GM13977 (cell line): ENCODE data around the gene HILPDA.
A peak's percentile ranks its signal among the peaks of the same experiment; 100 is the strongest.
"Not testable (repeated sequence)": the region's sequence is repeated elsewhere in the genome, so short reads cannot be mapped to it uniquely, and the experiment has no call there.

Experiments
- DNase-seq: peaks from one replicate; pipeline ENCODE4 v3.0.0; 2012; ENCODE audit warnings: low spot score
- in situ Hi-C: fragments of 300-500 bp; cut with MboI; formaldehyde crosslinking; loops from one replicate; pipeline ENCODE4 v1.12.0; 2022; ENCODE audit warnings: low sequenced_read_pairs, low pct_unique_long_range_greater_than_20kb, mixed read lengths, inconsistent platforms; ENCODE audit not compliant: unreplicated experiment
- TF ChIP-seq, protein P1 (sequence below): IDR thresholded peaks from 2 replicates; pipeline ENCODE4 v1.5.1; 2012; ENCODE audit warnings: mild to moderate bottlenecking, control low read depth; ENCODE audit not compliant: insufficient read depth; ENCODE audit errors: extremely low read depth, missing control alignments

The HILPDA gene

DNA sequence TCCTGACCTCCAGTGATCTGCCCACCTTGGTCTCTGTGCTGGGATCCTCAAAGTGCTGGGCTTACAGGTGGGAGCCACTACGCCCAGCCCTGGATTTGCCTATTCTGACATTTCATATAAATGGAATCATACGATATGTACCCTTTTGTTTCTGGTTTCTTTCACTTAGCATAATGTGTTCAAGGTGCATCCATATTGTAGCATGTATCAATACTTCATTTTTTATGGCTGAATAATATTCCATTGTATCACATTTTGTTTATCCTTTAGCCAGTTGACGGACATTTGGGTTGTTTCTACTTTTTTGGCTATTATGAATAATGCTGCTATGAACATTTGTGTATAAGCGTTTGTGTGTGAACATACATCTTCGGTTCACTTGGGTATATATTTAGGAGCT is 4.8 kb upstream of the HILPDA start:
- TF ChIP-seq, protein P1, sequence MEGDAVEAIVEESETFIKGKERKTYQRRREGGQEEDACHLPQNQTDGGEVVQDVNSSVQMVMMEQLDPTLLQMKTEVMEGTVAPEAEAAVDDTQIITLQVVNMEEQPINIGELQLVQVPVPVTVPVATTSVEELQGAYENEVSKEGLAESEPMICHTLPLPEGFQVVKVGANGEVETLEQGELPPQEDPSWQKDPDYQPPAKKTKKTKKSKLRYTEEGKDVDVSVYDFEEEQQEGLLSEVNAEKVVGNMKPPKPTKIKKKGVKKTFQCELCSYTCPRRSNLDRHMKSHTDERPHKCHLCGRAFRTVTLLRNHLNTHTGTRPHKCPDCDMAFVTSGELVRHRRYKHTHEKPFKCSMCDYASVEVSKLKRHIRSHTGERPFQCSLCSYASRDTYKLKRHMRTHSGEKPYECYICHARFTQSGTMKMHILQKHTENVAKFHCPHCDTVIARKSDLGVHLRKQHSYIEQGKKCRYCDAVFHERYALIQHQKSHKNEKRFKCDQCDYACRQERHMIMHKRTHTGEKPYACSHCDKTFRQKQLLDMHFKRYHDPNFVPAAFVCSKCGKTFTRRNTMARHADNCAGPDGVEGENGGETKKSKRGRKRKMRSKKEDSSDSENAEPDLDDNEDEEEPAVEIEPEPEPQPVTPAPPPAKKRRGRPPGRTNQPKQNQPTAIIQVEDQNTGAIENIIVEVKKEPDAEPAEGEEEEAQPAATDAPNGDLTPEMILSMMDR: no peak
- DNase-seq: no peak
- in situ Hi-C loops: no loop called here

DNA sequence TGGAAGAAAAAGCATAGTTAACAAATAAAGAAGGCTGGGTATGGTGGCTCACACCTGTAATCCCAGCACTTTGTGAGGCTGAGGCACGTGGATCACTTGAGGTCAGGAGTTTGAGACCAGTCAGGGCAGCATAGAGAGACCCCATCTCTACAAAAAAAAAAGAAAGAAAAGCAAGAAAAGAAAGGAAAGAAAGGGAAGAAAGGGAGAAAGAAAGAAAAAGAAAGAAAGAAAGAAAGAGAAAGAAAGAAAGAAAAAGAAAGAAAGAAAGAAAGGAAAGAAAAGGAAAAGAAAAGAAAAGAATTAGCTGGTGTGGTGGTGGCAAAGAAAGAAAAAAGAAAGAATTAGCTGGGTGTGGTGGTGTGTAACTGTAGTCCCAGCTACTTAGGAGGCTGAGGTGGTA is 3.1 kb upstream of the HILPDA start:
- TF ChIP-seq, protein P1: no peak
- no peak for DNase-seq
- in situ Hi-C loops: no loop called here

DNA sequence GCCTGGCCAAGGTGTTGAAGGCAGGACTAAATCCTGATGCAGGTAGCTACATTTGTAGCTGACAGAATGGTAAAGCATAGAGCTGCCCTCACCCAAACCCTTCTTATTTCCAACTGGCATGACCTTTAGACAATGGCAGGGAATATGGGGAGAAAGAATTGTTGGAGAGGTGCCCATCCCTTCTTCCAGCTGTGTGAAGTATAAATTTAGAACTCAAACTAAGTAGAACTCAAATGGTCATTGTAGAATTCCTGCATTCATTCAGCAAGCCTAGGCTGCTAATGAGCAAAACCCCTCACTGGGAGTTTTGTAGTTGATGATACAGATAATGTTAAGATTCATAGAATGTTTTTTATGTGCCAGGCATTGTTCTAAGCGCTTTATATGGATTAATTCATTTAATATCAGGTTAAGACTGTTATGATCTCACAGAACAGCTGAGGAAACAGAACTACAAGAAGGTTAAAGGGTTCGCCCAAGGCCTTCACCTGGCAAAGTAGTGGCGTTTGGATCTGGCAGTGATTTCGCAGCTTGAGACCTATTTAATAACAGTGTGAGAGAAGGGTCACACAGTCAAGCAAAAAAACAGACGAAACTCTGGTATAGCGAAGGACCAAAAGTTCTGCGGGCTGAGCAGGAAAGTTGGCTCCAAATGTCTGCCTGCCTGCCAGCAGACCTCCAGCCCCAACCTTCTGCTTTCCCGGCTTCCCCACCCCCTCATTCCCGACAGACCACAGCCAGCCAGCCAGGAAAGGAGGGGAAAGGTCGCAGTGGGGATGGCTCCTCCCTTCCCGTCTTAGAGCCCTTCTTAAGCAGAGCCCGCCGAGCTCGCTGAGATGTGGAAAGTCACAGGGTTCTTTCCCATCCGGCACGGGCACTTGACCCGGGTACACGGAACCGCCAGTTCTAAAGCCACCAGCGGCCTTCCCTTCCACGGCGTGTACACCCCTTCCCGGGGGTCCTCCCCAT is 1.6 kb upstream of the HILPDA start:
- no peak for DNase-seq

DNA sequence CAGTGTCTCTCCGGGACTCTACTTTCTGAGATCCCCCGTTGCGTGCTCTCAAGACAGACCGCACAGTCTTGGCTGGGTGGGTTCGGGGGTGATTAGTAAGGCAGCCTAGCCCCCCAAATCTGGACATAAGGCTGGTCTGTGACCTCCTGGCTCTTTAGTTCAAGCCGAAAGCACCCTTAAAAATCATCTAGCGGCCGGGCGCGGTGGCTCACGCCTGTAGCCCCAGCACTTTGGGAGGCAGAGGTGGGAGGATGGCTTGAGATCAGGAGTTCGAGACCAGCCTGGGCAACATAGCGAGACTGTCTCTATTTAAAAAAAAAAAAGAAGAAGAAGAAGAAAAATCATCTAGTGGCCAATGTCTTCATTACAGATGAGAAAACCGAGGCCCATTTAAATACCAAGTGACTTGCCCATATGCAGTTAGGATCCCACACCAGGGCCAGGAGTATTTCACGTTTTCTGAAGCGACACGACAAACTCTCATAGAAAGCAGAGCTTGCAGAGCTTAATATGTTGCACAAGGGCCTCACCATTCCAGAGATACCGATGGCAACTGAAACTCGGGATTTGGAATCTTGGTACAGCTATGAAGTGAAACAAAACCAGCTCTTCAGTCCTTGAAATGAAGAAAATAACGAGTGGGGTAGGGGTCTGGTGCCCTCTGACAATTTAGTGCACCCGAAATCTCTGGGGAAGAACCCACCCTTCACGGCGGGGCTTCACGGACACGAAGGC is 703 bp upstream of the HILPDA start:
- no peak for DNase-seq
- TF ChIP-seq, protein P1: no peak
- in situ Hi-C loops: no loop called here

More for the DNA sequence above, 1.6 kb upstream of the HILPDA start:
- TF ChIP-seq, protein P1: no peak
- in situ Hi-C loops: no loop called here

DNA sequence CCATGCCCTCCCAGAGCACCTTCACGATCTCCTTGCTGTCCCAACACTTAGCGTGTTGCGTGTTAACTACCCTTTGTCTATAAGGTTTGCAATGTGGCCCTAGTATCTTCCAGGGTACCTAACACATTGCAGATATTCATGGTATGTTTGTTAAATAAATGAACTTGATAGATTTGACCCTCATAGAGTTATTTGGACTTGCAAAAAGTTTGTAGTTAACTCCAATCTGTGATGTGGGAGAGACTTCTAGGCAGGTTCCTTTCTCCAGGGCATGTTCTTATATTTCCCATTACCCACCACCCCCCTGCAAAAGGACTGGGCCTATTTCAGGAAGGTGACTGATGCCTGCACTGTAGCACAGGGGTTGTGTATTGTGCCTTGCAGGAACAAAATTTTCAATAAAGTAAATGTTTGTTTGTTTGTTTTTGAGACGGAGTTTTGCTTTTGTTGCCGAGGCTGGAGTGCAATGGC is 612 bp downstream of the HILPDA start:
- TF ChIP-seq, protein P1: no peak
- in situ Hi-C loops: no loop called here
- DNase-seq: peak; percentile 36

DNA sequence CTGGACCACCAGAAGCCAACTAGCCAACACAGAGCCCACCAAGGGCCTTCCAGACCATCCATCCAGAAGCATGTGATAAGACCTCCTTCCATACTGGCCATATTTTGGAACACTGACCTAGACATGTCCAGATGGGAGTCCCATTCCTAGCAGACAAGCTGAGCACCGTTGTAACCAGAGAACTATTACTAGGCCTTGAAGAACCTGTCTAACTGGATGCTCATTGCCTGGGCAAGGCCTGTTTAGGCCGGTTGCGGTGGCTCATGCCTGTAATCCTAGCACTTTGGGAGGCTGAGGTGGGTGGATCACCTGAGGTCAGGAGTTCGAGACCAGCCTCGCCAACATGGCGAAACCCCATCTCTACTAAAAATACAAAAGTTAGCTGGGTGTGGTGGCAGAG is 1.7 kb downstream of the HILPDA start:
- in situ Hi-C loops, DNase-seq: not testable (repeated sequence)

DNA sequence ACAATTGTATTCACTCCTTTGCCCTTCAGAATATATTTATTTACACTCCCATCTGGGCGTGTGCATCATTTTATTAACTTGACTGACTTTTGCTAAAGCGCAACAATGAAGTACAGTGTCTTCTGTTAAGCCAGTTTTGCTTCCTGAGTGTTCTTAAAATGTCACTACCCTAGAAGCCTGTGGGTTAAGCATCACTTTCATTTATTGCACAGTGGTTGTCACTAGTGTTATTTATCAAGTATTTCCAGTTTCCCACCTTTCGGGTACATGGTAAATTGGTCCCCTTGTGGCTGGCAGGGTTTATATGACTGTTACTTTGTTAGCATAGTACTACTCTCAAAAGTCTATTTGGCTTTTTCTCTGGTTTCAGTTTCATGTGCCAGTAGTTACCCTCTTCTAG is 3.3 kb downstream of the HILPDA start:
- DNase-seq: no peak
- TF ChIP-seq, protein P1: no peak
- in situ Hi-C loops: no loop called here
